HCT116 (cell line): ENCODE measurements around the gene NDUFS2.

Experiments used
- CTCF ChIP-seq, 3 experiments: fragments of 200-600 bp in 1 of 3; sonication (generic) in 1 of 3; IDR thresholded peaks in 2 of 3; conservative IDR thresholded peaks in 1 of 3; 2 replicates each; pipeline ENCODE4 v1.5.1; 2012 to 2017; ENCODE audit warnings: low read depth in 2 of 3, low read length in 2 of 3, antibody characterized with exemption in 1 of 3, borderline replicate concordance in 1 of 3, control low read depth in 1 of 3, mild to moderate bottlenecking in 1 of 3, mixed read lengths in 1 of 3, mixed run types in 1 of 3, moderate library complexity in 1 of 3; ENCODE audit not compliant: insufficient read depth in 1 of 3
- POLR2A ChIP-seq: IDR thresholded peaks from 2 replicates; pipeline ENCODE4 v1.7.0; 2011; ENCODE audit warnings: borderline replicate concordance; ENCODE audit not compliant: insufficient read depth, insufficient read length; ENCODE audit errors: extremely low read depth
- POLR2AphosphoS5 ChIP-seq: IDR thresholded peaks from 2 replicates; pipeline ENCODE4 v1.6.1; 2011; ENCODE audit warnings: mild to moderate bottlenecking, low read depth, low read length, moderate library complexity

- TF ChIP-seq POLR2AphosphoS5 (no peak), CTCF (IDR thresholded peaks at IDR 0.05 in 2 of 3, conservative IDR thresholded peaks at IDR 0.05 in 1 of 3; ENCODE audit: borderline replicate concordance in 1 of 3, insufficient read depth in 1 of 3, low read depth in 2 of 3, low read length in 2 of 3) (no peak), POLR2A (no peak)
Measured at GRCh38 chr1:161161652-161162051, 40.5 kb upstream of the NDUFS2 start.
